Measurements from ENCODE around the gene BCORL1.
A peak's percentile ranks its signal among the peaks of the same experiment; 100 is the strongest.

The BCORL1 gene

DNA sequence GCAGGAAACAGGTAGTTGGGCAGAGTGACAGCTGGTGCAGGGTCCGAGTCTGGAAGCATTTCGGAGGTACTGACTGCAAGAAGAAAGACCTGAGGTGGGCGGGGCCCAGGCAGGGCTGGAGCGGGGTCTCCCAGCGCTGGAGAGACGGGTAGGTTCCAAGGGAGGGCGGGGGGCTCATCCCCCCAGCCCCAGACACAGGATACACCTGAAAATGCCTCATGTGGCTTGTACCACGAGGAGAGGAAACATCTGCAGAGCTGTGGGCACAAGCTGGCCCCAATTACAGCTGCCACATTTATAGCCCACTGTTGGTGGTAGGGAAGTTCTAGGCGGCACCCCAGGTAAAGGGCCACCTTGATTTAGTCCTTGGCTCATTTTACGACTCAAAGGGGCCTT is 89.9 kb downstream of the BCORL1 start:
- peaks cover 59% of the 10 kb centered on the region for H3K36me3 ChIP-seq (replicated peaks)
- no peaks in the 10 kb centered on the region for H3K27me3 ChIP-seq (ENCODE audit: low read depth)
- no peaks in the 10 kb centered on the region for H3K9me3 ChIP-seq
- H3K4me1 ChIP-seq = no peaks in the 10 kb centered on the region
- no peak for DNase-seq (ENCODE audit: low spot score in 2 of 2)
- in situ Hi-C loops (cut with MboI; ENCODE audit: low sequenced_read_pairs) = no loop called here
- no peak overlapping the region for H3K4me3 ChIP-seq

DNA sequence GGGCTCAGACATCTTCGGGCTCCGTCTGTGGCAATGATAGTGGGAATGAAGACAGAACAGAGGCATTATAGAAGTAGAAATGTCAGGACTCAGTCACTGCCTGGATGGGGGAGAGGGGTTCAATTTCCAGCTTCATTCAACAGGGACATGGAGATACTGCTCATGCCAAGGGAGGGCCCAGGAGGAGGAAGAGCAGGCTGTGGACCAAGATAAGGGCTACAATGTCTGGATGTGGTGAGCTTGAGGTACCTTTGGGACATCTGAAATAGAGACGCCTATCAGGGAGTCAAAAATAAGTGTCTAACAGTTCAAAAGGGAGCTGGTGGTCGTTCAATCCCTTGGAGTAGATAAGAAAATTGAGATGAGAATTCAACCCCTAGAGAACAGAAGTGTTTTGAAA is 93.3 kb downstream of the BCORL1 start:
- Histone ChIP-seq H3K27me3 (ENCODE audit: low read depth) (no peaks in the 10 kb centered on the region), H3K4me3 (no peak overlapping the region), H3K36me3 (replicated peaks) (peaks cover 37% of the 10 kb centered on the region), H3K9me3 (no peaks in the 10 kb centered on the region), H3K4me1 (no peaks in the 10 kb centered on the region)
- DNase-seq (ENCODE audit: low spot score in 2 of 2) = no peak
- in situ Hi-C loops (cut with MboI; ENCODE audit: low sequenced_read_pairs) = no loop called here

DNA sequence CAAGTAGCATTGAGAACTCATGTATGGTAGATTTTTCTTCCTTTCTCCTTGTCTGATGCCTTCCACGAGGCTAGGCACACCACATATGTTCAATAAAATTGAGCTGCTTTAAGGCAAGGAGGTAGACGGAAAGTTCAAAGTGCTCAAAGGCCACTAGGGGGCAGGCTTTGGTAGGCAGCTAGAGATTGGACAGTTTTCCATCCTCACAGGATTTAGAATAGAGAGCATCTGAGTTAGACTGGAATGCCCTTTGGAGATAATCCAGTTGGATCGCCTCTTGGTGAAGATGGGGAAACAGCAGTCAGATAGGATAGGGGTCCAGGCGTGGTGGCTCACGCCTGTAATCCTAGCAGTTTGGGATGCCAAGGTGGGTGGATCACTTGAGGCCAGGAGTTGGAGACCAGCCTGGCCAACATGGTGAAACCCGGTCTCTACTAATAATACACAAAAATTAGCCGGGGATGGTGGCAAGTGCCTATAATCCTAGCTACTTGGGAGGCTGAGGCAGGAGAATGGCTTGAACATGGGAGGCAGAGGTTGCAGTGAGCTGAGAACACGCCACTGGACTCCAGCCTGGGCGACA is 97.5 kb downstream of the BCORL1 start:
- Histone ChIP-seq H3K9me3 (no peaks in the 10 kb centered on the region), H3K36me3 (replicated peaks) (peaks cover 5% of the 10 kb centered on the region), H3K4me1 (peaks cover 9% of the 10 kb centered on the region), H3K4me3 (no peak overlapping the region), H3K27me3 (ENCODE audit: low read depth) (no peaks in the 10 kb centered on the region)
- DNase-seq (ENCODE audit: low spot score in 2 of 2) = peak; percentile 78 to 81
- in situ Hi-C loops (cut with MboI; ENCODE audit: low sequenced_read_pairs) = no loop called here

DNA sequence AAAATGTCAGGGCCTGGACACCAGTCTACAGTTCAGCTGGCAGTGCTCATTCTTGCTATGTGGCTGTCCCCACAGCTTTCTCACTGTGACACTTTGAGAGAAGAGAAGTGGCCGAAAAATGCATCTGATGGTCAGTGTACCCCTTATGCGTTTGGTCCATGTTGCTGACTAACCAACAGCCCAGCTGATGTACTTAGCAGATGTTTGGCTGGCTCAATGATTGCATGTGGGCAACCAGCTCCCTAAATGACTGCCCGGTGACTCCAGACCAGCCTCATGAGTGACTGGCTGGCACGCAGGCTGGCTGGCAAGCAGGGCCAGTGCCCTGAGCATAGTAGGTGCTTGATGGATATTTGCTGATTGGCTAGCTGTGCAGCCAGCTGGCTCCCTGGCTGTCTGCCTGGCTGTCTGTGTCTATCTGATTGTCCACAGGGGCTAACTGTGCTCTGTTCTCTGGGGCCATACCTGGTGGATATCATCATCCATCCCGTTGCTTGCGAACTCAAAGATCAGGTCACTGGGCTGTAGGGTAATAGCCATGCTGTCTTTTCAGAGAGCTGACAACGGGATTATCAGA is 98.4 kb downstream of the BCORL1 start:
- Histone ChIP-seq H3K4me3 (no peak overlapping the region), H3K4me1 (peaks cover 9% of the 10 kb centered on the region), H3K36me3 (replicated peaks) (peaks cover 5% of the 10 kb centered on the region), H3K27me3 (ENCODE audit: low read depth) (no peaks in the 10 kb centered on the region), H3K9me3 (no peaks in the 10 kb centered on the region)
- in situ Hi-C loops (cut with MboI; ENCODE audit: low sequenced_read_pairs) = no loop called here
- no peak for DNase-seq (ENCODE audit: low spot score in 2 of 2)

DNA sequence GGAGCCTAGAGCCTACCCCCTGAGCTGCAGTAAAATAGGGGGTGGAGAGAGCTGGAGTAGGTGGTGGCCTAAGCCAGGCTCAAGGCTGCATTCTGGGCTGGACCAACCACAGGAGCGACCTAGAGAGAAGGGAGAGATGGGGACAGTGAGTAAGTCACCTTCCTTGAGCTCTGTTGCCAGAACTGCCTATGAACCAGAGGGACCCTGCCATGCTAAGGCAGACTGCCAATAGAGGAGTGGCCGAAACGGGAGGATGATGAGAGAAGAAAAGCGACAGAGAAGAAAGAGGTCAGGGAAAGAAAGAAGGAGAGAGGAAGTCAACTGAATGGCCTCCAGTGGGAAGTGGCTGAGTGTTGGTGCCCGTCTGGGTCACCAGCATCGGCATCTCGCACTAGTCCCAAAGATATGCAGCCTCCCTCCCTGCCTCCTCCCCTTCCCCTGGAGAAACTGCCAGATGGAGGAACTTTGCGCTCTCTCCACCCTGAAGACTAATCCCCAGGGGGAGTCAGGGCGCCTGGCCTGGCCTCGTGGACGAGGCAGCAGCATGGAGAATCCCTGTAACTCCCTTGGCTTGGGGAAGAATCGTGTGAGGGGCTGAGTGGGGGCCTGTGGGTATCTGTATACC is 99.1 kb downstream of the BCORL1 start:
- Histone ChIP-seq H3K9me3 (no peaks in the 10 kb centered on the region), H3K27me3 (ENCODE audit: low read depth) (no peaks in the 10 kb centered on the region), H3K4me1 (peaks cover 9% of the 10 kb centered on the region), H3K4me3 (no peak overlapping the region), H3K36me3 (replicated peaks) (peaks cover 5% of the 10 kb centered on the region)
- in situ Hi-C loops (cut with MboI; ENCODE audit: low sequenced_read_pairs) = no loop called here
- DNase-seq (ENCODE audit: low spot score in 2 of 2) = no peak

- no peaks in the 10 kb centered on the region for H3K27me3 ChIP-seq (ENCODE audit: low read depth)
- no peak overlapping the region for H3K4me3 ChIP-seq
- H3K36me3 ChIP-seq (replicated peaks) = peaks cover 5% of the 10 kb centered on the region
- no peaks in the 10 kb centered on the region for H3K9me3 ChIP-seq
- in situ Hi-C loops (cut with MboI; ENCODE audit: low sequenced_read_pairs) = no loop called here
- DNase-seq (ENCODE audit: low spot score in 2 of 2) = no peak
- peaks cover 9% of the 10 kb centered on the region for H3K4me1 ChIP-seq
Observed at GRCh38 chrX:130082244-130083106, 100.0 kb downstream of the BCORL1 start.

GRCh38 chrX:130083107-130083490 is 100.7 kb downstream of the BCORL1 start:
- no peak overlapping the region for H3K4me3 ChIP-seq
- no peaks in the 10 kb centered on the region for H3K27me3 ChIP-seq (ENCODE audit: low read depth)
- H3K4me1 ChIP-seq = peaks cover 9% of the 10 kb centered on the region
- DNase-seq (ENCODE audit: low spot score in 2 of 2) = peak in 1 of 2 experiments; percentile 49
- H3K9me3 ChIP-seq = no peaks in the 10 kb centered on the region
- in situ Hi-C loops (cut with MboI; ENCODE audit: low sequenced_read_pairs) = no loop called here
- peaks cover 5% of the 10 kb centered on the region for H3K36me3 ChIP-seq (replicated peaks)

DNA sequence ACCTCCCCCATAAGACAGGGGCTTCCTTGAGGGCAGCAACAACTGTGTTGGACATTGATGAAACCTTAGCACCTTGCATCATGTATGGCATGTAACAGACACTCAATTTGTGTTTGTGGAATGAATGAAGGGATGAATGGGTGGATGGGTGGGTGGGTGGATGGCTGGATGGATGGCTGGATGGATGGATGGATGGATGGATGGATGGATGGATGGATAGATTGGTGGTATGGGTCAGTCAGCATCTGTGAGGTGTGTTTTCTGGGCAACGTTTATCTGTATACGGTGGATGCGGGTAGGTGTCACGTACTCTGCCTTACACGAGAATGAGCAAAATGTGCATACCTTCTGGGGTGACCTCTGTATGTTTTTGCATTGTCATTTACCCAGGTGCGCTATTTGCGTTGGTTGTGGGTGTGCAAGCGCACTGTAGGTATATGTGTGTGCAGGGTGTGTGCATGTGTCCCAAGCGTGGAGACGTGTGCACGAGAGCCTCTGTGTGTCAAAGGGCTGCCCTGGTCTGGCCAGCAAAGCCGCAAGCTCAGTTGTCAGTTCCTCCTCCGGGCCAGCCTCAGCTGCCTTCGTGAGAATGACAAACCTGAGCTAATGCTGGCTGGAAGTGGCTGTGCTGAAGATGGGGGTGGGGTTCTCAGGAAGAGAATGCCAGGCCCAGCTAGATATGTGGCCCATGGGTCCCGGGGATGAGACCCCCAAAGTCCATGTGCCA is 101.4 kb downstream of the BCORL1 start:
- in situ Hi-C loops (cut with MboI; ENCODE audit: low sequenced_read_pairs) = no loop called here
- Histone ChIP-seq H3K27me3 (ENCODE audit: low read depth) (no peaks in the 10 kb centered on the region), H3K4me1 (peaks cover 9% of the 10 kb centered on the region), H3K9me3 (no peaks in the 10 kb centered on the region), H3K4me3 (no peak overlapping the region), H3K36me3 (replicated peaks) (peaks cover 5% of the 10 kb centered on the region)
- DNase-seq (ENCODE audit: low spot score in 2 of 2) = no peak

DNA sequence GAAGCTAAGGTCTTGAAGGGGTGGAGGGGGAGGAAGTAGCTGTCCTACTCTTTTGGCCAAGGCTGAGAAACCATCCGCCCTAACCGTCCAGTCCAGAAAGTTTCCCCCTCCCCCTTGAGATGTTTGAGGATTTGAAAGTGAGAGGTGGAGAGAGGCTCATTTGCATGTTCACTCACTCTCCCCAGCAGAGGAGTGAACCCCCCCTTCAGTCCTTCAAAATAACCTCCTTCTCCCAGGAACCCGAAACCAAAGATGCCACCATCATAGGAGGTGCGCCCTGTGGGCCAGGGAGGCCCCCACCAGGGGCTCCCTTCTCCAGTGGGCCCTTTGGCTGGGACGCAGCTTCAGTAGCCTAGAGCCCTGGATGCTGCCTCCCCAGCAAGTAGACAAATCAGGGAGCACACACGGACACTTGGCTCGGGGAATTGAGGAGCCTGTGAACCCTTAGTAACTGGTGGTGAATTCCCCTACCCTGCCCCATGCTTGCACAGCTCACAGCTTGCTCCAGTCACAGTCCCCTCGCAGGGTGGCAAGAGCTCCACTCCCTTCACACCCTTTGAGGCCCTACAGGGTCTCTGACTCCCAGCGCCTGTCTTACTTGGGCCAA is 102.3 kb downstream of the BCORL1 start:
- no peaks in the 10 kb centered on the region for H3K27me3 ChIP-seq (ENCODE audit: low read depth)
- DNase-seq (ENCODE audit: low spot score in 2 of 2) = no peak

GRCh38 chrX:130085551-130086446 is 103.4 kb downstream of the BCORL1 start:
- no peak for DNase-seq (ENCODE audit: low spot score in 2 of 2)
- H3K4me3 ChIP-seq = no peak overlapping the region
- no peaks in the 10 kb centered on the region for H3K9me3 ChIP-seq
- H3K4me1 ChIP-seq = peaks cover 9% of the 10 kb centered on the region
- peaks cover 3% of the 10 kb centered on the region; the same call in 1 of the 2 replicates for H3K36me3 ChIP-seq (replicated peaks)
- H3K27me3 ChIP-seq (ENCODE audit: low read depth) = no peaks in the 10 kb centered on the region
- in situ Hi-C loops (cut with MboI; ENCODE audit: low sequenced_read_pairs) = no loop called here

More for the DNA sequence above, 102.3 kb downstream of the BCORL1 start:
- H3K9me3 ChIP-seq = no peaks in the 10 kb centered on the region
- peaks cover 9% of the 10 kb centered on the region for H3K4me1 ChIP-seq
- H3K4me3 ChIP-seq = no peak overlapping the region
- in situ Hi-C loops (cut with MboI; ENCODE audit: low sequenced_read_pairs) = no loop called here
- peaks cover 3% of the 10 kb centered on the region; the same call in 1 of the 2 replicates for H3K36me3 ChIP-seq (replicated peaks)

- Histone ChIP-seq H3K9me3 (no peaks in the 10 kb centered on the region), H3K27me3 (ENCODE audit: low read depth) (no peaks in the 10 kb centered on the region), H3K4me3 (no peak overlapping the region), H3K36me3 (replicated peaks) (0 out of 2 replicates have a peak, but pooled peaks cover 3% of the 10 kb centered on the region), H3K4me1 (peaks cover 9% of the 10 kb centered on the region)
- in situ Hi-C loops (cut with MboI; ENCODE audit: low sequenced_read_pairs) = no loop called here
- DNase-seq (ENCODE audit: low spot score in 2 of 2) = no peak
Observed at GRCh38 chrX:130086447-130087206, 104.2 kb downstream of the BCORL1 start.

DNA sequence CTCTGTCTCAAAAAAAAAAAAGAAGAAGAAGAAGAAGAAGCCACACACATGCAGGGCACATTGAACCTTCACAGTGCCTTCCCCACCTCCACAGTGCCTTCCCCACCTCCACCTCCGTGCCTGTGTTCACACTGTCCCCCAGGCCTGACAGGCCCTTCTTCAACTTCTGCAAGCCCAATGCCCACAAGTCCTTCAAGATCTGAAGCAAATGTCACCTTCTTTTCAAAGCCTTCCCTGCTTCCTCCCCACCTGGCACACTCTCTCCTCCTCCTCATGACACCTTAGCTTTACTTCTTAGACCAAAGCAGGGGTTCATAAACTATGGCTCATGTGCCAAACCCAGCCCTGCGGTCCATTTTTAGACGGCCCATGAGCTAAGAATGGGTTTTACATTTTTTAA is 107.9 kb downstream of the BCORL1 start:
- no peaks in the 10 kb centered on the region for H3K4me1 ChIP-seq
- in situ Hi-C loops (cut with MboI; ENCODE audit: low sequenced_read_pairs) = no loop called here
- no peaks in the 10 kb centered on the region for H3K9me3 ChIP-seq

More for the DNA sequence above, 107.9 kb downstream of the BCORL1 start:
- H3K27me3 ChIP-seq (ENCODE audit: low read depth) = no peaks in the 10 kb centered on the region
- no peaks in the 10 kb centered on the region for H3K36me3 ChIP-seq (replicated peaks)
- no peak for DNase-seq (ENCODE audit: low spot score in 2 of 2)
- no peak overlapping the region for H3K4me3 ChIP-seq
